ENCODE measurements around the gene IL4R.

The IL4R gene

DNA sequence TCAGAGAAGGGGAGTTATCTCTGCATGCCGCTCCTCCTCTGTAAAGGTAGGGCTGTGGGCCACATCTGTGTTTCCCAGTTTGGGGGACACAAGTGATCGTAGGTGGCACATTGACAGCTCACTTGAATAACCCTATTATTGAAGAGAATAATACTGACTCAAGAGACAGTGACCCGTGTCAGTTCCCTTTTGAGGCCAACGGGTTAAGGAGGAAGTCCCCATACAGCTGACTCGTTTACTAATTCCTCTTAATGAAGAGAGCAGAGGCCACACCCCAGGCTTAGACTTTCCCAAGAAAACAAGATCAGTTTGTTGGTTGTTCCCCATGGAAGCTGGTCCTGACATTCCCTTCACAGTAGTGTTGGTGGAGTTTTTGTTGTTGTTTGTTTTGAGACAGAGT lies 33.0 kb downstream of the IL4R start:
- H3K27me3 Mint-ChIP-seq = no peaks in the 10 kb centered on the region
- H3K9me3 Mint-ChIP-seq = no peaks in the 10 kb centered on the region
- peaks cover 31% of the 10 kb centered on the region for H3K36me3 Mint-ChIP-seq
- H3K27ac Mint-ChIP-seq = peak overlapping the region; percentile 46
- no peak overlapping the region for H3K4me3 Mint-ChIP-seq
- peaks cover 14% of the 10 kb centered on the region for H3K4me1 Mint-ChIP-seq

DNA sequence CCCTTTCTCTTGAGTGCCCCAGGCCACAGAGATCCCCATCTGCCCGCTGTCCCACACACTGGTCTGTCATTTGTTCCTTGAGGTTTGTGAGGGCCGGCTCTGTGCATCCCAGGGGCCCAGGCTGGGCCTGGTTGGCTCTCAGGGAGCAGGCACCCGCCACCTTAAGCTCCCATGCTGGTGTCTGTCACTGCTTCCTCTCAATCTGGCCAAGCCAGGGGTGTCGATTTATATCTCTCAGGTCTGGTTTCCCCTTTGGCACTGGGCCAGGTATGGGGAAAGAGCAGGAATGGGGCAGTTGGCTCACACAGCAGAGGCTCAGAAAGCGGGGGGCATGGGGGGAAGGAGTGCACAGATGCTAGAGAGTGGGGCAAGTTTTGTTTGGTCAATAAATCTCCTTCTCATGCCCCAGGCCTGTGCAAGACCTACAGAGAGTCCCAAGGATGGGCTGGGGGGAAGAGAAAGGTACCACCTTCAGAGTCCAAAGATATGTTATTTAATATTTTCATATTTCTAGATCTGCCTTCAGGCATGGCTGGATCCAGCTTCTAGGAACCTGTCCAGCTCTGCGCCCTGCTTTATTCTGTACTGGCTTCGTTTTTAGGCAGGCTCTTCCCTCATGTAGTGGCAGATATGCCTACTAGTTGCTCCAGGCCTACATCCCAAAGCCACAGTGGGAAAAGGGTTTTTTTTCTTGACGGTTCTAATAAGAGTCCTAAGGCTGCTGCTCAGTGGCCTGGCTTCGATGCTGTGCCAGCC lies 34.3 kb downstream of the IL4R start:
- peaks cover 24% of the 10 kb centered on the region for H3K36me3 Mint-ChIP-seq
- no peak overlapping the region for H3K4me3 Mint-ChIP-seq

GRCh38 chr16:27349276-27349675 lies 35.5 kb downstream of the IL4R start:
- peak overlapping the region; percentile 59 for H3K27ac Mint-ChIP-seq
- H3K4me3 Mint-ChIP-seq = no peak overlapping the region
- H3K36me3 Mint-ChIP-seq = peaks cover 29% of the 10 kb centered on the region
- peaks cover 21% of the 10 kb centered on the region for H3K4me1 Mint-ChIP-seq
- no peaks in the 10 kb centered on the region for H3K27me3 Mint-ChIP-seq
- no peaks in the 10 kb centered on the region for H3K9me3 Mint-ChIP-seq

More for the DNA sequence above, 34.3 kb downstream of the IL4R start:
- peak overlapping the region; percentile 70 for H3K27ac Mint-ChIP-seq
- peaks cover 17% of the 10 kb centered on the region for H3K4me1 Mint-ChIP-seq
- no peaks in the 10 kb centered on the region for H3K9me3 Mint-ChIP-seq
- H3K27me3 Mint-ChIP-seq = no peaks in the 10 kb centered on the region

- Mint-ChIP-seq H3K4me1 (peaks cover 27% of the 10 kb centered on the region), H3K27ac (peak overlapping the region; percentile 65), H3K4me3 (no peak overlapping the region), H3K36me3 (peaks cover 32% of the 10 kb centered on the region), H3K9me3 (no peaks in the 10 kb centered on the region), H3K27me3 (no peaks in the 10 kb centered on the region)
Measured at GRCh38 chr16:27350006-27350405, 36.2 kb downstream of the IL4R start.

- Mint-ChIP-seq H3K27ac (peak overlapping the region; percentile 77), H3K4me3 (no peak overlapping the region), H3K27me3 (no peaks in the 10 kb centered on the region), H3K4me1 (peaks cover 29% of the 10 kb centered on the region), H3K36me3 (peaks cover 35% of the 10 kb centered on the region), H3K9me3 (no peaks in the 10 kb centered on the region)
Measured at GRCh38 chr16:27351989-27352388, 38.2 kb downstream of the IL4R start.

- Mint-ChIP-seq H3K9me3 (no peaks in the 10 kb centered on the region), H3K4me1 (peaks cover 26% of the 10 kb centered on the region)
Measured at GRCh38 chr16:27353853-27354252, 40.1 kb downstream of the IL4R start.

DNA sequence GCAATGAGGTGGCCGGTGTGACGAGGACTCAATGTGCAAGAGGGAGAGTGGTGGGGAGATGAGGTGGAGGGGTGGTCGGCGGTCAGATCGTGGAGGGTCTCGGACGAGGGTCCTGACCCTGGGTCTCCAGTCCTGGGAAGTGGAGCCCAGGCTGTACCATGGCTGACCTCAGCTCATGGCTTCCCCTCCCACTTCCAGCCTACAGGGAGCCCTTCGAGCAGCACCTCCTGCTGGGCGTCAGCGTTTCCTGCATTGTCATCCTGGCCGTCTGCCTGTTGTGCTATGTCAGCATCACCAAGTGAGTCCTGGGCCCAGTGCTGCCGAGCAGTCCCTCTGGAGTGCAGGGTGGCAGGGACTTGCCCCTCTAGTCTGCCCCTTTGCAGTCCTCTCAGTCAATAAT lies 41.8 kb downstream of the IL4R start:
- H3K27ac Mint-ChIP-seq = peak overlapping the region; percentile 87
- H3K36me3 Mint-ChIP-seq = peaks cover 28% of the 10 kb centered on the region
- H3K4me3 Mint-ChIP-seq = no peak overlapping the region
- H3K9me3 Mint-ChIP-seq = no peaks in the 10 kb centered on the region
- no peaks in the 10 kb centered on the region for H3K27me3 Mint-ChIP-seq
- H3K4me1 Mint-ChIP-seq = peaks cover 22% of the 10 kb centered on the region

More at GRCh38 chr16:27353853-27354252, 40.1 kb downstream of the IL4R start:
- H3K36me3 Mint-ChIP-seq = peaks cover 34% of the 10 kb centered on the region
- peak overlapping the region; percentile 95 for H3K27ac Mint-ChIP-seq
- no peaks in the 10 kb centered on the region for H3K27me3 Mint-ChIP-seq
- no peak overlapping the region for H3K4me3 Mint-ChIP-seq

- Mint-ChIP-seq H3K9me3 (no peaks in the 10 kb centered on the region), H3K4me1 (peaks cover 24% of the 10 kb centered on the region), H3K4me3 (no peak overlapping the region), H3K36me3 (peaks cover 28% of the 10 kb centered on the region), H3K27me3 (no peaks in the 10 kb centered on the region), H3K27ac (peak overlapping the region; percentile 30)
Measured at GRCh38 chr16:27356794-27357193, 43.0 kb downstream of the IL4R start.

GRCh38 chr16:27359051-27359450 lies 45.3 kb downstream of the IL4R start:
- Mint-ChIP-seq H3K36me3 (peaks cover 30% of the 10 kb centered on the region), H3K27ac (peak overlapping the region; percentile 36), H3K9me3 (no peaks in the 10 kb centered on the region), H3K27me3 (no peaks in the 10 kb centered on the region), H3K4me3 (no peak overlapping the region), H3K4me1 (peaks cover 33% of the 10 kb centered on the region)

GRCh38 chr16:27359615-27360014 lies 45.8 kb downstream of the IL4R start:
- no peaks in the 10 kb centered on the region for H3K27me3 Mint-ChIP-seq
- H3K4me3 Mint-ChIP-seq = no peak overlapping the region
- H3K9me3 Mint-ChIP-seq = no peaks in the 10 kb centered on the region
- peaks cover 34% of the 10 kb centered on the region for H3K4me1 Mint-ChIP-seq
- H3K36me3 Mint-ChIP-seq = peaks cover 29% of the 10 kb centered on the region
- H3K27ac Mint-ChIP-seq = peak overlapping the region; percentile 76

- Mint-ChIP-seq H3K36me3 (peaks cover 28% of the 10 kb centered on the region), H3K4me1 (peaks cover 49% of the 10 kb centered on the region), H3K27me3 (no peaks in the 10 kb centered on the region), H3K27ac (peak overlapping the region; percentile 95), H3K9me3 (no peaks in the 10 kb centered on the region), H3K4me3 (no peak overlapping the region)
Measured at GRCh38 chr16:27361987-27362386, 48.2 kb downstream of the IL4R start.

- peak overlapping the region; percentile 95 for H3K27ac Mint-ChIP-seq
- H3K4me1 Mint-ChIP-seq = peaks cover 54% of the 10 kb centered on the region
- no peaks in the 10 kb centered on the region for H3K27me3 Mint-ChIP-seq
- no peak overlapping the region for H3K4me3 Mint-ChIP-seq
- H3K36me3 Mint-ChIP-seq = peaks cover 25% of the 10 kb centered on the region
- no peaks in the 10 kb centered on the region for H3K9me3 Mint-ChIP-seq
Measured at GRCh38 chr16:27362570-27363245, 48.9 kb downstream of the IL4R start.

DNA sequence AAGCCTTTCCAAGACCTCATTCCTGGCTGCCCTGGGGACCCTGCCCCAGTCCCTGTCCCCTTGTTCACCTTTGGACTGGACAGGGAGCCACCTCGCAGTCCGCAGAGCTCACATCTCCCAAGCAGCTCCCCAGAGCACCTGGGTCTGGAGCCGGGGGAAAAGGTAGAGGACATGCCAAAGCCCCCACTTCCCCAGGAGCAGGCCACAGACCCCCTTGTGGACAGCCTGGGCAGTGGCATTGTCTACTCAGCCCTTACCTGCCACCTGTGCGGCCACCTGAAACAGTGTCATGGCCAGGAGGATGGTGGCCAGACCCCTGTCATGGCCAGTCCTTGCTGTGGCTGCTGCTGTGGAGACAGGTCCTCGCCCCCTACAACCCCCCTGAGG lies 49.5 kb downstream of the IL4R start:
- Mint-ChIP-seq H3K9me3 (no peaks in the 10 kb centered on the region), H3K27ac (peak overlapping the region; percentile 68), H3K27me3 (no peaks in the 10 kb centered on the region), H3K4me3 (no peak overlapping the region), H3K4me1 (peaks cover 56% of the 10 kb centered on the region), H3K36me3 (peaks cover 24% of the 10 kb centered on the region)

DNA sequence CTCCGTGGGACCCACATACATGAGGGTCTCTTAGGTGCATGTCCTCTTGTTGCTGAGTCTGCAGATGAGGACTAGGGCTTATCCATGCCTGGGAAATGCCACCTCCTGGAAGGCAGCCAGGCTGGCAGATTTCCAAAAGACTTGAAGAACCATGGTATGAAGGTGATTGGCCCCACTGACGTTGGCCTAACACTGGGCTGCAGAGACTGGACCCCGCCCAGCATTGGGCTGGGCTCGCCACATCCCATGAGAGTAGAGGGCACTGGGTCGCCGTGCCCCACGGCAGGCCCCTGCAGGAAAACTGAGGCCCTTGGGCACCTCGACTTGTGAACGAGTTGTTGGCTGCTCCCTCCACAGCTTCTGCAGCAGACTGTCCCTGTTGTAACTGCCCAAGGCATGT lies 50.0 kb downstream of the IL4R start:
- Mint-ChIP-seq H3K9me3 (no peaks in the 10 kb centered on the region), H3K36me3 (peaks cover 24% of the 10 kb centered on the region), H3K4me1 (peaks cover 61% of the 10 kb centered on the region), H3K27ac (peak overlapping the region; percentile 73), H3K27me3 (no peaks in the 10 kb centered on the region), H3K4me3 (no peak overlapping the region)

DNA sequence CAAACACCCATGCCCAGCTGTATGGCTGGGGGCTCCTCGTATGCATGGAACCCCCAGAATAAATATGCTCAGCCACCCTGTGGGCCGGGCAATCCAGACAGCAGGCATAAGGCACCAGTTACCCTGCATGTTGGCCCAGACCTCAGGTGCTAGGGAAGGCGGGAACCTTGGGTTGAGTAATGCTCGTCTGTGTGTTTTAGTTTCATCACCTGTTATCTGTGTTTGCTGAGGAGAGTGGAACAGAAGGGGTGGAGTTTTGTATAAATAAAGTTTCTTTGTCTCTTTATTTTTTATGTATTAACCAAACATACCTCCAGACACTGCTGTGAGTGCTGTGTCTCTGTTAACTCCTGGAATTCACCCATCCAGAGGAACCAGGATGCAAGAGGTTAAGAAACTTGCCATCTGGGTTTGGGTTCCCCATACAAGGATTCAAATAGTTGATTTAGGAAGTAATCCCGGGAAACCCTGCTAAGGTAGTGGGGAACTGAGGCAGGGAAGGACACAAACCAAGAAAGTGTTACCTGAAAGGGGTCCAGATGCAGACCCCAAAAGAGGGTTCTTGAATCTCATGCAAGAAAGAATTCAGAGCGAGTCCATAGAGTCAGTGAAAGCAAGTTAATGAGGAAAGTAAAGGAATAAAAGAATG lies 50.8 kb downstream of the IL4R start:
- Mint-ChIP-seq H3K27ac (peak overlapping the region; percentile 73), H3K36me3 (peaks cover 18% of the 10 kb centered on the region), H3K4me1 (peaks cover 69% of the 10 kb centered on the region), H3K27me3 (no peaks in the 10 kb centered on the region), H3K4me3 (peak overlapping the region; percentile 75), H3K9me3 (no peaks in the 10 kb centered on the region)
